Stimulated activated CD4-positive, alpha-beta T cell treated with anti-CD3 and anti-CD28 coated beads, Interleukin-15, amount 100 ng/mL, for 1 hour (primary cell): ENCODE data around the gene TTC6.

ENCODE experiments used
- DNase-seq, 2 donors: peaks; one replicate each; pipeline ENCODE4 v3.0.0-alpha.2; 2020; ENCODE audit warnings: low read depth in 1 of 2, low spot score in 1 of 2

The TTC6 gene

GRCh38 chr14:37597914-37598746 lies 2.7 kb downstream of the TTC6 start:
- no peak for DNase-seq

DNA sequence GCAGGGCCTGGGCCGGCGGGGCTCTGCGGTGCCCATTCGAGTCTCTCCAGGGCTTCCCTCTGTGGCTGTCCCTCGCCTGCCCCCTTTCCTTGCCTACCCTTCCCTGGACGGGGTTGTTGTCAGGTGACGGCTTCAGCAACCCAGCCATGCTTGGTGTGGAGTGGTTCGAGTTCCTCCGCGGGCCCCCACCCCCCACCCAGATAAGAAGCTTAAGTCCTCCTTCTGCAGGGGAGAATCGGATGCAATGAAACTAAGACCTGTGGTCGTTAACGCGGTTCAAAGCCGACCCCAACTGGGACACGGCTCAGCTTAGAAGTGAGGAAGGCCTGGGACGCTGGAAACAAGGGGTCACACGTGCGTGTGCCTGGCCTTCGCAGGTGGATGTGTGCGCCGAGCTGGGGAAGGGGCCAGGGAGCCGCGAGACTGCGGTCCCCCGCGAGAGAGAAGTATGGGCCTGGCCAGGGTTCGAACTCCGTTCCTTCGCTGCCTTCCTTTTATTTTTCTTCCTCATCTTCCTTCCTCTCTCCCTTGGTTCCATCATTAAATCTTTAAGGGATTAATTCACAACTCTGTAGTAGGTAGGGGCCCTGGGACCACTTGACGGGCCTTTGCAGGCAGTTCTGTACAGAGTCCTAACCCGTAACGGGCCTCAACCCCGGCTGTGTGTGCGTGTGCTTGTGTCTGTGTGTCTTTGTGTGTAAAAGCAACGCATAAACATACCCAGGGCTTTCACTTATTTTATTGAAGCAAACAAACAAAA lies 3.5 kb downstream of the TTC6 start:
- DNase-seq: no peak

- DNase-seq: no peak
Measured at GRCh38 chr14:37599507-37600368, 4.3 kb downstream of the TTC6 start.

DNA sequence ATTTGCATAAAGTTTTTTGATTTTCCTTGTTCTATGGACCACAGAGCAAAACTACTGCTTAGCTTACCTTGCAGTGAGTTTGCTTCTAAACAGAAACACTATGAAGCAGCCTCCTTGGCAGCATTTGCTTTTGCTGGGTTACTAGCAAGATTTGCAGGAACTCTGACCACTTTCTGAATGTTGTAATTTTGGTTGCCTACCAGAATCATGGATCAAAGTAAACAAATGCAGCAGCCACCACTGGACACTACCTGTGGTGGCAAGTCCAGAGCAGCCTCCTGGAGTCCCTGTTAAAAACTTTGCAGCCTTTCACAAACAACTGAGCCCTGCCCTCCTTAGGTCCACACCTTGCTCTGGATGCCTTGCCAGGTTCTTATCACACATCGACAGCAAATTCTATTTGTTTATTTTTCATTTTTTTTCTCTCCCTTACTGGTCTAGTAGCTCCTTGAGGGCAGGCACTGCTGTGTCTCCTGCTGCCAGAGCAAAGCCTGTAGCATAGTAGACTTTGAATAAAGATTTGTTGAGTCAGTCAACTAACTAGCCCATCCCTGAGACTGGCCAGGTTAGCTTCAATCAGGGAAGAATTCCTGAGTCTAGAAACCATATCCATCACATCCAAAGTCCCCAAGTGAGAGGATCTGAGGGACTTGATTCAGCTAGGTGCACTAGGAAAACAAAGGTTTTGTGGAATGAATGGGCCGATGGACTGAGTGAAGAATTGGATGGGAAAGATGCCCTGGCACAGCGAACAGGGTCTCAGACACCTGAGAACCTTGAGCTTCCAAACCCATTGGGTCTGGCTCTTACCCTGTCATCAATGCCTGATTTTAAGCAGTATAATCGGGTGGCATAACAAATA lies 5.7 kb downstream of the TTC6 start:
- no peak for DNase-seq

DNA sequence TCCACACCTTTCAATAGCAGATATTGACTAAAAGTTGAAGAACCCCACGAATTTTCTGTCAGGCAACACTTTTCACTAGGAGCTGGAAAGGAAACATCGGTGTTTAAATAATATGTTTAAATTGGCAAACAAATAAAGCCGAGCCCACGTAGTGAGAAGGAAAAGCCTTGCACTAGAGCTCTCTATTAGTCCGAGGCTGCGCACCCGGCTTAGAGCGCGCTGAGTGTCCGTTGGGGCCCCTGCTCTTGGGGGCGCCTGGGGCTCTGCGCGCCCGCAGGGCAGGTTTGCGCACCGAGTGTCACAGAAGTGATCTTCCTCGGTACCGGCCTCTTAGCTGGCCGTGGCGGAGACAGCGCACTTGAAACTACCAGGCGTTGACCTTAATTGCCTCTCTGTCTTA lies 6.4 kb downstream of the TTC6 start:
- no peak for DNase-seq

- no peak for DNase-seq
Measured at GRCh38 chr14:37602605-37603453, 7.4 kb downstream of the TTC6 start.

DNA sequence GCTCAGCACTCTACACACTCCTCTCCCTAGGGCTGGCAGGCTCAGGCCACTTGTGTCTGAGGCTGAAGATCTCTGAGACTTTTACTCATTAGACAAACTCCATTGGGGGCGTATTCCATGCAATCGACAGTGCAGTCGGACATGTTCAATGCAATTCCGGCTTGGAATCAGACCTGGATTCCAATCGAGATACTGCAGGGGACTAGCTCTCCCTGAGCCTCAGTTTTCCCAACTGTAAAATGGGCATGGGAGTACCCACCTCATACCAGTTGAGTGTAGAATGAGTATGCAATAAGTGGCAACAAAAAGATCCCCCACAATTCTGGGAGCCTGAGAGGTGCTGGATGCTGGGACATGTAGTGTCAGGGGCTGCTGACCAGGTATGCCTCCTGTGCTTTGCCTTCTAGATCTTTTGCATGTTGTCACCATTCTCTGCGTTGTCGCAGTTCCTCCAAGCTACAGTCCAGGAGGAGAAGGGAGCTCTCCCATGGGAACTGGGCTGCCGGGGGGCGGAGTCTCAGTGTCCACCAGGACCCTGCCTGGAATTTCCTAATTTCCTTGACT lies 8.3 kb downstream of the TTC6 start:
- DNase-seq: no peak

DNA sequence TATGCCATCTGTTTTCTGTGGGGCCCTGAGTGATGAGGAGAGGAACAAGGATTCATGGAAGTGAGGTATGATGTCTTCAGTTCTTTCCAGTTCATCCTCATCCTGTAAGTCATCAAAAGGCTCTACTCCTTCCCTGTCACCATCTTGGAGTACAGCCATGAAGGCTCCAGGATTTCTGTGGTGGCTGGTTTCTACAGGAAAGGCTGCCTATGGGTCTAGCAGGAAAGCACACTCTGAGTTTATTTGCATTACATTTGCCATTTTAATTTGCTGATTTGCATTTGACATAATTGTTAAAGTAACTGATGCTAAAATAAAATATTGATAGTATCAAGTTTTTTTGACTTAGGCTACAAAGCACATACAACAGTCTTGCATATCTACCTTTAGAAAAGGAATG lies 11.2 kb downstream of the TTC6 start:
- DNase-seq: no peak

- DNase-seq: no peak
Measured at GRCh38 chr14:37608649-37609048, 13.2 kb downstream of the TTC6 start.

DNA sequence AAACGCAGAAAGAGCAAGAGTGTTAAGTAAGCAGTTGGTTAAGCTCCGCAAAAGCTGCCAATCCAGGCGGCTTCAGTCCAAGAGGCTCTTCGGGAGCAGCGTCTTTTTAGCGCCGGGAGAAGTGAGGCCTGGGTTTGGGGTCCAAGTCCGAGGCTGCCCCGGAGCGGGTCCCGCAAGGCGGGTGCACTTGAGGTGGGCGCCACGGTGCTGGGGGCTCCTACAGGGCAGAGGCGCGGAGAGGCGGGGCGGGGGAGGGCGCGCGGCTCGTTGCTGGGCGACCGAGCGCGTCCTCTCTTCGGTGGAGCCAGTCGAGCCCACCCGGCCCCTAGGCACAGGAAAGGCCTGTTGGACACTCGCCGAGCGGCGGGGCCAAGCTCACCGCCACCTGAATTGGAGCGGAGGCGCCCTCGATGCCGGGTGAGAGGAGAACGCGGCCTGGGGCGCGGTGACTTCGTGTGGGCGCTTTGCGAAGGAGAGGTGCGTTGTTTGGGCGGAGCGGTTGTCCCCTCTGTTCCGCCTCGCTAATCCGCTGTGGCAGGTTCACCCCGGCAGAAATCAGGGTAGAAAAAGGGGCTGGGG lies 15.6 kb downstream of the TTC6 start:
- no peak for DNase-seq

- DNase-seq: no peak
Measured at GRCh38 chr14:37615582-37616289, 20.3 kb downstream of the TTC6 start.

- no peak for DNase-seq
Measured at GRCh38 chr14:37616853-37617252, 21.4 kb downstream of the TTC6 start.

GRCh38 chr14:37617864-37618365 lies 22.5 kb downstream of the TTC6 start:
- no peak for DNase-seq

GRCh38 chr14:37618498-37619028 lies 23.1 kb downstream of the TTC6 start:
- no peak for DNase-seq

- no peak for DNase-seq
Measured at GRCh38 chr14:37620856-37621255, 25.4 kb downstream of the TTC6 start.

DNA sequence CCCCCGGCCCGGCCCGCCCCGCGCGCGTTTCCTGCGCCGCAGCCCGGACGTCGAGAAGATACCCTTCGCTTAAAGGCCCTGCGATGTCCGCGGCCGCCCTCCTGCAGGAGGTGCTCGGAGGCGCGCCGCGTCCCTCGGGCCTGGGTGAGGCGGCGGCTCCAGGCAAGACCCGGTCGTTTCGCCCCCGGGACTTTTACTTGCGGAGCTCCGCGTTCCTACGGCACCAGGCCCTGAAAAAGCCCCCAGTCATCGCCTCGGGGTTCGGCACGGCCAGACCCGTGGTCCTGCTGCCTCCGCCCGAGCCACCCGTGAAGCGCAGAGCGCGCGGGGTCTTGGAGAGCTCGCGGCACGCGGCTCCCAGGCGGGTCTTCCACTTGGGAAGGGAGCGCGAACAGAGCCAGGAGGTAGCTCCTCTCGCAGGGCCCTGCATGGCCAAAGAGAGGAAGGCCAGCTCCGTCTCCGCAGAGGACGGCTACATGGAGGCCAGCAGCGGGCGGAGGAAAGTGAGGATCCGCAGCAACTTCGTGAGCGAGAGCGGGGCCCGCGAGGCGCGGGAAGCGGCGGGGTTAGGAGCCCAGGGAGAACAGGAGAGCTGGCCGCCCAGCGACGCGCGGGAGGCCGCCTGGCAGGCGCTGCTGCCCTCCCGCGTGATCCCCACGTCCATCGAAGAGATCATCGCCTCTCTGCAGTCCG lies 26.9 kb downstream of the TTC6 start:
- no peak for DNase-seq

GRCh38 chr14:37623426-37623951 lies 28.1 kb downstream of the TTC6 start:
- DNase-seq: no peak
